Mesothelial cell of epicardium (in vitro differentiated cells): ENCODE data around the gene AZU1. TPM values are rescaled to one million over a fixed set of nuclear protein-coding genes. Genes with fewer than 3 reads are reported as not detected.

Experiments
- DNase-seq, 2 experiments: peaks; one replicate each; pipeline ENCODE4 v3.0.0; 2021; ENCODE audit warnings: low spot score in 2 of 2; ENCODE audit not compliant: unreplicated experiment in 2 of 2
- H3K27ac Mint-ChIP-seq: 2 replicates; pipeline ENCODE4 v1.8.0; 2021; ENCODE audit warnings: mixed read lengths
- H3K27me3 Mint-ChIP-seq: 2 replicates; pipeline ENCODE4 v1.8.0; 2021; ENCODE audit warnings: low read depth, mixed read lengths
- H3K36me3 Mint-ChIP-seq: 2 replicates; pipeline ENCODE4 v1.8.0; 2021; ENCODE audit warnings: mixed read lengths
- H3K4me1 Mint-ChIP-seq: 2 replicates; pipeline ENCODE4 v1.8.0; 2021; ENCODE audit warnings: mixed read lengths
- H3K4me3 Mint-ChIP-seq: 2 replicates; pipeline ENCODE4 v1.8.0; 2021; ENCODE audit warnings: mild to moderate bottlenecking, moderate library complexity, mixed read lengths
- H3K9me3 Mint-ChIP-seq: 2 replicates; pipeline ENCODE4 v1.8.0; 2021; ENCODE audit warnings: mixed read lengths
- total RNA-seq: library from RNA; stranded (reverse); gene quantifications from 3 replicates; pipeline ENCODE4 v1.2.1, GENCODE V29; 2021
- TF ChIP-seq, protein P1 (sequence below): fragments of 200-600 bp; sonication (generic); IDR thresholded peaks from one replicate; pipeline ENCODE4 v1.5.0; 2021; ENCODE audit warnings: antibody characterized with exemption; ENCODE audit not compliant: unreplicated experiment

Gene AZU1
- total RNA-seq, 1 donor from 2014 or later, result 6.7 TPM

DNA sequence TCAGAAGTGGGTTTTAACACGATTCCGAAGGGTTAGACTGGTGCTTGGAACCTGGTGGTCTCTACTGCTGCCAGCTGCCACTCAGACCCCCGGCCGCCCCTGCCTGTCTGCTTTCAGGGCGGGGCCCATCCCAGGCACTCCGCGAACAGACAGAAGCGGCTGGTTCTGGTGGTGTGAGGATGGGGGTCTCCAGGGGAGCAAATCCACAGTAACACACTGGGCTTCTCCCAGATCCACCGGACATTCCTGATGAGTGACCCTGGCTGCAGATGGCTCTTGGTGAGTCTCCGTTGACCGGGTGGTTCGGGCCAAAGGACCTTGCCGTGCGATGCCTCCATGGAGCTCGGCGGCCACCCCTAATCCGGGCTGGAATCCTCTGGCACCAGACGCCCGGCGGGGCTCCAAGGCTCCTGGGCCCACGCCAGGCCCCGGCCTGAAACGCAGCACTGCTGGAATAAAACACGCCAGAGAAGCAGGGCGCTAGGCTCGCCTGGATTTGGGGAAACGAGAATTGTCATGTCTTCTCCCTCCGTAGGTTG lies 32.5 kb upstream of the AZU1 start:
- Mint-ChIP-seq H3K4me1 (peaks cover 25% of the 10 kb centered on the region), H3K36me3 (no peaks in the 10 kb centered on the region), H3K27me3 (no peaks in the 10 kb centered on the region), H3K27ac (no peak overlapping the region), H3K9me3 (no peaks in the 10 kb centered on the region), H3K4me3 (peak overlapping the region; percentile 13)
- DNase-seq, result no peak
- TF ChIP-seq, protein P1, sequence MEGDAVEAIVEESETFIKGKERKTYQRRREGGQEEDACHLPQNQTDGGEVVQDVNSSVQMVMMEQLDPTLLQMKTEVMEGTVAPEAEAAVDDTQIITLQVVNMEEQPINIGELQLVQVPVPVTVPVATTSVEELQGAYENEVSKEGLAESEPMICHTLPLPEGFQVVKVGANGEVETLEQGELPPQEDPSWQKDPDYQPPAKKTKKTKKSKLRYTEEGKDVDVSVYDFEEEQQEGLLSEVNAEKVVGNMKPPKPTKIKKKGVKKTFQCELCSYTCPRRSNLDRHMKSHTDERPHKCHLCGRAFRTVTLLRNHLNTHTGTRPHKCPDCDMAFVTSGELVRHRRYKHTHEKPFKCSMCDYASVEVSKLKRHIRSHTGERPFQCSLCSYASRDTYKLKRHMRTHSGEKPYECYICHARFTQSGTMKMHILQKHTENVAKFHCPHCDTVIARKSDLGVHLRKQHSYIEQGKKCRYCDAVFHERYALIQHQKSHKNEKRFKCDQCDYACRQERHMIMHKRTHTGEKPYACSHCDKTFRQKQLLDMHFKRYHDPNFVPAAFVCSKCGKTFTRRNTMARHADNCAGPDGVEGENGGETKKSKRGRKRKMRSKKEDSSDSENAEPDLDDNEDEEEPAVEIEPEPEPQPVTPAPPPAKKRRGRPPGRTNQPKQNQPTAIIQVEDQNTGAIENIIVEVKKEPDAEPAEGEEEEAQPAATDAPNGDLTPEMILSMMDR, result no peak

DNA sequence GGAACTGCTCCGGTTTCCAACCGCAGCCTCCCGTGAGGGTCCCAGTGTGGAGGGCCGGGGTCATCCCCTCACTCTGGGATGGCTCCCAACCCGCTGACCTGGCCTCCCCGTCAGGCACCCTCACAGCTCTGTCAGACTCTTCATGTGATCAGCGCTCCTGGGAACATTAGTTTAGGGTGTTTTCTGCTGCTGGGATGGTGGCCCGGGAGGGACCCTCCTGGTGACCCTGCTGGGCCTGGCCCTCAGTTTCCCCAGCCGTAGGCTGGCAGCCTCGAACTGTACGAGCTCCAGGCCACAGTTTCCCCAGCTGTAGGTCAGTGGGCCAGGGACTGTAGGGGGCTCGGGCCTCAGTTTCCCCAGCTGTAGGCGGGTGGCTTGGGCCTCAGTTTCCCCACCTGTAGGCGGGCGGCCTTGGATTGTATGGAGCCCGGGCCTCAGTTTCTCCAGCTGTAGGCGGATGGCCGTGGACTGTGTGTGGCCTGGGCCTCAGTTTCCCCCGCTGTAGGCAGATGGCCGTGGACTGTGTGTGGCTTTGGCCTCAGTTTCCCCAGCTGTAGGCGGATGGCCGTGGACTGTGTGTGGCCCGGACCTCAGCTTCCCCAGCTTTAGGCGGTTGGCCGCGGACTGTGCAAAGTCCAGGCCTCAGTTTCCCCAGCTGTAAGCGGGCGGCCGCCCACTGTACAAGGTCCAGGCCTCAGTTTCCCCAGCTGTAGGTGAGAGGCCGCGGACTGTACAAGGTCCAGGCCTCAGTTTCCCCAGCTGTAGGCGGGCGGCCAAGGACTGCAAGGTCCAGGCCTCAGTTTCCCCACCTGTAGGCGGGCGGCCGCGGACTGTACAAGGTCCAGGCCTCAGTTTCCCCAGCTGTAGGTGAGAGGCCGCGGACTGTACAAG lies 31.7 kb upstream of the AZU1 start:
- TF ChIP-seq, protein P1, result no peak
- Mint-ChIP-seq H3K4me3 (peak overlapping the region; percentile 13), H3K36me3 (no peaks in the 10 kb centered on the region), H3K4me1 (peaks cover 31% of the 10 kb centered on the region), H3K27ac (no peak overlapping the region), H3K9me3 (no peaks in the 10 kb centered on the region), H3K27me3 (no peaks in the 10 kb centered on the region)
- no peak for DNase-seq

DNA sequence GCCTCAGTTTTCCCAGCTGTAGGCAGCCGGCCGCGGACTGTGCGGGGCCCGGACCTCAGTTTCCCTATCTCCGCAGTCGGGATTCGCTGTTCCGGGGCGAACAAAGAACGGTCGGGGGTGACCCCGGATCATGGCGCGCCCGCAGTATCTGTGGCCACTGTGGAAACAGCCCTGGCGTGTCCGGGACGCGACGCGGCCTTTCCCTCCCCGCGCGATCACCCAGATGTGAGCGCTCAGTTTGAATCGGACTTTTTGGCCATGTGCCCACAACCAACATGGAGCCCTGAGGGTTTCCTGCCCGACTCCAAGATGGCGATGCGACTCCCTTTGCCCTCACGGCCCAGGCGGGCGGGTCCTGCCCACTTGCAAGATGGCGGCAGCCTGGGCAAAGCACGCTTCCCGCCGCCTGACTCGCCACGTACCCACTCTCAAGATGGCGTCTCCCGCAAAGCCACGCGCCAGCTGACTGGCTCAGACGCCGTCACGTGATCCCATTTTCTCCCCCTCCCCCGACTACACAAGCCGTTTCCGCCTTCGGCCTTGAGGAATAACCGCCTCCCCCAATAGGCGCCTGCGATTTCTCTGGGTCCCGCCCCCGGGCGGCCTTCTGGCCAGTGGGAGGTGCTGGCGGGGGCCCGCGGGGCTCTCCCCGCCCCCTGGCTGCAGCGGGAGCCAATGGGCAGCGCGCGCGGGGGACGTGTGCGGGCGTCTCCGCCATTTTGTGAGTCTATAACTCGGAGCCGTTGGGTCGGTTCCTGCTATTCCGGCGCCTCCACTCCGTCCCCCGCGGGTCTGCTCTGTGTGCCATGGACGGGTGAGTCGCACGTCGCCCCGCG lies 30.7 kb upstream of the AZU1 start, which contains the start of gene PTBP1:
TSS of gene PTBP1 (plus strand) at position 761 of the 836 bp plus-strand sequence. CDS start at position 807, 46 bp downstream.
- Mint-ChIP-seq H3K9me3 (no peaks in the 10 kb centered on the region), H3K4me3 (peak within 1 kb of the TSS; percentile 85), H3K27ac (peak within 1 kb of the TSS; percentile 98), H3K4me1 (peaks cover 33% of the 10 kb centered on the region), H3K27me3 (no peaks in the 10 kb centered on the region), H3K36me3 (no peaks in the 10 kb centered on the region)
- TF ChIP-seq, protein P1, result peak; percentile 16
- peak; percentile 99 for DNase-seq

DNA sequence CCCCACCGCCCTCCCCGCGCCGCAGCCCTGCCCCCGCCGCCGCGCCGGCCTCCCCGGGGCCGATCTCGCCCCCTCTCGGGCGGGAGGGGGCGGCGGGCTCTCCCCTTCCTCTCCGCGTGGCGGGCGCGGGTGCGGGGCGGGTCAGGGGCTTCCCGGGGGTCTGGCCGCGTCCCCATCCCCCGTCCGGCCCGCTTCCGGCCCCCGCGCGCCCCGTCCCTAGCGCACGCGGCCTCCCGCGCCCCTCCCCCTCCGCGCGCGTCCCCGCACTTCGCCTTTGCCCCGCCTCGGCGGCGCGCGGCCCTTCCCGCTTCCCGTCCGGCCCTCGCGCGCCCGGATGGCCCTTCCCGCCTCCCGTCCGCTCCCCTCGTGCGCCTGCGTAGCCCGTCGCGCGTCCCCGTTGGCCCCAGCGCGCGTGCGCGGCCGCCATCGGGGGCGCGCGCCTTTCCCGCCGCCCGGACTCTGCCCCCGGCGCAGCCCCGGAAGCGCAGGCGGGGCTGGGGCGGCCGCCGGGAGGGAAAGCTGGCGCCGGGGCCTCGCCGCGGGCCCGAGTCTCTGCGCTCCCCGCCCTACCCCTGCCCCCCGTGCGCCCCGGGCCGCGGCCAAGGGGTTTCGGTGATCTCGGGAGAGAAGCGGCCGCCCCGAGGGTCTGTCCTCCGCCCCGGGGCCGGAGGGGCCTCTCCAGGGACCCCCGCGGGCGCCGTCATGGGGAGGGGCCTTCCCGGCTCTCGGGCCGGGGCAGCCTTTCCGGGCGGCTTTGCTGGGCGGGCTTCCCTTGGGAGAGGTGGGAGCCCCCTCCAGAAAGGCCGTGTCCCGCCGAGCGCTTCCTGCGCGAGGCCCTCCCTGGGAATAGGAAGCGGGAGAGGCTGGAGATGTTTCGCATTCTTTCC lies 29.9 kb upstream of the AZU1 start:
- Mint-ChIP-seq H3K36me3 (peaks cover 2% of the 10 kb centered on the region), H3K9me3 (no peaks in the 10 kb centered on the region), H3K27ac (peak overlapping the region; percentile 94), H3K27me3 (no peaks in the 10 kb centered on the region), H3K4me3 (peak overlapping the region; percentile 85), H3K4me1 (peaks cover 40% of the 10 kb centered on the region)
- peak; percentile 81 to 85 for DNase-seq
- TF ChIP-seq, protein P1, result no peak
